HepG2 (cell line): ENCODE measurements around the gene GDA. TPM values are rescaled to one million over a fixed set of nuclear protein-coding genes. Genes with fewer than 3 reads are reported as not detected.

Experiments
- ATAC-seq: fragments of 200-7000 bp; cut with Tn5 transposase; 3 replicates; pipeline ENCODE4 v1.9.1; 2020; ENCODE audit warnings: mild to moderate bottlenecking, moderate library complexity
- BruUV-seq: library from RNA; stranded (reverse); fragments of 400-500 nt; replicated peaks from 2 replicates; lab custom pipeline; 2021; lab: Mats Ljungman, UMichigan
- CTCF ChIA-PET: fragments of 300-600 bp; formaldehyde crosslinking; extraction: SDS; loops from one replicate; lab custom pipeline; 2021; ENCODE audit warnings: low total read pairs, inconsistent platforms, low intra/inter-chr PET ratio; lab: Yijun Ruan, JAX
- POLR2A ChIA-PET: fragments of 350-600 bp; sonication (Branson Sonifier 250); formaldehyde crosslinking; loops from one replicate; lab custom pipeline; 2020; ENCODE audit warnings: antibody characterized with exemption, inconsistent platforms; lab: Yijun Ruan, JAX
- DNase-seq: peaks from one replicate; pipeline ENCODE4 v3.0.0-alpha.2; 2015; ENCODE audit warnings: low spot score
- FAIRE-seq: peaks from 3 replicates; lab custom pipeline; 2011; peaks lifted over from hg19 to GRCh38; lab: Jason Lieb, UNC
- H2AFZ ChIP-seq: one replicate; pipeline ENCODE4 v1.6.1; 2011; ENCODE audit warnings: low read length, inconsistent platforms
- H3K27ac ChIP-seq: fragments of 300-600 bp; 3 replicates; pipeline ENCODE4 v1.8.0; 2011; ENCODE audit warnings: mixed run types, mild to moderate bottlenecking, mixed read lengths, low read length, inconsistent platforms; ENCODE audit not compliant: insufficient read depth; ENCODE audit errors: extremely low read length
- H3K27me3 ChIP-seq, 2 experiments: fragments of 200-600 bp in 1 of 2; 2 replicates in 1 of 2; 3 replicates in 1 of 2; pipeline versions ENCODE4 v1.6.0 to v1.8.0; 2011; ENCODE audit warnings: low read length in 2 of 2, mild to moderate bottlenecking in 2 of 2, moderate library complexity in 2 of 2, inconsistent platforms in 1 of 2; ENCODE audit not compliant: insufficient read depth in 2 of 2, control insufficient read depth in 1 of 2
- H3K36me3 ChIP-seq, 2 experiments: fragments of 200-600 bp in 1 of 2; replicated peaks in 1 of 2; 2 replicates in 1 of 2; 3 replicates in 1 of 2; pipeline versions ENCODE4 v1.5.1 to v1.8.0; 2011; ENCODE audit warnings: low read length in 2 of 2, inconsistent platforms in 1 of 2; ENCODE audit not compliant: insufficient read depth in 2 of 2, control insufficient read depth in 1 of 2
- H3K4me1 ChIP-seq: 2 replicates; pipeline ENCODE4 v1.5.1; 2012; ENCODE audit warnings: low read length, inconsistent platforms; ENCODE audit not compliant: insufficient read depth
- H3K4me2 ChIP-seq: 2 replicates; pipeline ENCODE4 v1.6.0; 2011; ENCODE audit warnings: low read depth, low read length, inconsistent platforms
- H3K4me3 ChIP-seq, 3 experiments: fragments of 200-600 bp in 1 of 3; sonication (generic), shearing (Covaris generic) in 1 of 3; replicated peaks in 1 of 3; 2 replicates each; pipeline ENCODE4 v1.5.1; 2011 to 2016; ENCODE audit warnings: low read length in 3 of 3, inconsistent platforms in 2 of 3, low read depth in 2 of 3, mild to moderate bottlenecking in 2 of 3, control low read depth in 1 of 3, mixed read lengths in 1 of 3; ENCODE audit not compliant: insufficient read depth in 1 of 3
- H3K79me2 ChIP-seq: one replicate; pipeline ENCODE4 v1.6.1; 2011; ENCODE audit warnings: low read length, inconsistent platforms; ENCODE audit not compliant: insufficient read depth
- H3K9ac ChIP-seq: 2 replicates; pipeline ENCODE4 v1.6.0; 2011; ENCODE audit warnings: mild to moderate bottlenecking, low read depth, low read length, inconsistent platforms; ENCODE audit not compliant: insufficient read depth
- H3K9me3 ChIP-seq: 2 replicates; pipeline ENCODE4 v1.5.1; 2012; ENCODE audit warnings: mild to moderate bottlenecking, low read length
- H4K20me1 ChIP-seq: 2 replicates; pipeline ENCODE4 v1.6.0; 2011; ENCODE audit warnings: inconsistent platforms, mild to moderate bottlenecking, low read length, moderate library complexity; ENCODE audit not compliant: insufficient read depth
- BCL6 ChIP-seq: IDR thresholded peaks from 2 replicates; pipeline ENCODE4 v1.6.1; 2016; ENCODE audit warnings: missing genetic modification reagents, missing compliant biosample characterization
- ELF1 ChIP-seq: sonication (generic); formaldehyde crosslinking; IDR thresholded peaks from 2 replicates; pipeline ENCODE4 v1.4.0; 2020; ENCODE audit warnings: missing genetic modification reagents
- ELF4 ChIP-seq: sonication (generic); formaldehyde crosslinking; IDR thresholded peaks from 2 replicates; pipeline ENCODE4 v1.5.0; 2020; ENCODE audit warnings: missing genetic modification reagents, mild to moderate bottlenecking, moderate library complexity, borderline replicate concordance
- GABPA ChIP-seq, 2 experiments: IDR thresholded peaks; 2 replicates each; pipeline ENCODE4 v1.6.1; 2011 to 2016; ENCODE audit warnings: low read depth in 2 of 2, low read length in 1 of 2, missing biosample characterization in 1 of 2, missing genetic modification characterization in 1 of 2
- GPN1 ChIP-seq: sonication (generic); formaldehyde crosslinking; IDR thresholded peaks from 2 replicates; pipeline ENCODE4 v1.5.1; 2020; ENCODE audit warnings: missing genetic modification reagents, borderline replicate concordance
- KMT2B ChIP-seq: IDR thresholded peaks from 2 replicates; pipeline ENCODE4 v1.6.1; 2016; ENCODE audit warnings: missing genetic modification reagents, missing compliant biosample characterization
- ZFP82 ChIP-seq: sonication (generic); formaldehyde crosslinking; IDR thresholded peaks from 2 replicates; pipeline ENCODE4 v1.5.1; 2020; ENCODE audit warnings: mild to moderate bottlenecking, missing genetic modification reagents, borderline replicate concordance
- ZKSCAN5 ChIP-seq: sonication (generic); formaldehyde crosslinking; IDR thresholded peaks from 2 replicates; pipeline ENCODE4 v1.5.1; 2020; ENCODE audit warnings: mild to moderate bottlenecking, missing genetic modification reagents
- ZNF20 ChIP-seq: sonication (generic); formaldehyde crosslinking; IDR thresholded peaks from 2 replicates; pipeline ENCODE4 v1.4.0; 2020; ENCODE audit warnings: mild to moderate bottlenecking, moderate library complexity, missing genetic modification reagents
- ZNF660 ChIP-seq: sonication (generic); formaldehyde crosslinking; IDR thresholded peaks from 2 replicates; pipeline ENCODE4 v1.5.1; 2020; ENCODE audit warnings: mild to moderate bottlenecking, low read depth, missing genetic modification reagents, borderline replicate concordance
- ZSCAN30 ChIP-seq: sonication (generic); formaldehyde crosslinking; IDR thresholded peaks from 2 replicates; pipeline ENCODE4 v1.5.0; 2020; ENCODE audit warnings: mild to moderate bottlenecking, missing genetic modification reagents
- WGBS: methylation state at CpG from one replicate; pipeline ENCODE4 v1.1.6; 2017; ENCODE audit warnings: low lambda C conversion rate; 5-methylcytosine and 5-hydroxymethylcytosine counted together
- in situ Hi-C: cut with HindIII; loops from 2 replicates; pipeline ENCODE4 v1.10.0; 2017; ENCODE audit warnings: low pct_unique_long_range_greater_than_20kb; ENCODE audit not compliant: extremely low pct_ligation_motif_present
- intact Hi-C: fragments of 100-400 bp; cut with micrococcal nuclease; formaldehyde crosslinking; loops from one replicate; pipeline ENCODE4 v1.10.0; 2022; ENCODE audit not compliant: unreplicated experiment
- polyA plus RNA-seq, 8 experiments: library from polyadenylated mRNA; depleted of rRNA in 3 of 8; stranded (reverse) in 7 of 8; unstranded in 1 of 8; fragments of >200 nt; fragmentation: Illumina TruSeq in 4 of 8; extraction: Trizol in 4 of 8; gene quantifications; 2 replicates each; pipeline versions ENCODE4 v1.2.1 to v1.2.3, GENCODE V29; 2011 to 2016; ENCODE audit warnings: low read depth in 4 of 8, missing spikeins in 1 of 8, mixed read lengths in 1 of 8; ENCODE audit not compliant: insufficient read depth in 1 of 8
- total RNA-seq, 5 experiments: library from RNA; depleted of rRNA; stranded (reverse); fragments of >200 nt; fragmentation: Illumina TruSeq; extraction: Trizol; gene quantifications; 2 replicates each; pipeline ENCODE4 v1.2.3, GENCODE V29; 2016; ENCODE audit warnings: low read depth in 1 of 5

GDA gene
- total and polyA plus RNA-seq, 2 of the 13 experiments (the other 11 are each of a cell fraction or from before 2014, with no cell fraction given), result 0.15 to 0.99 TPM

DNA sequence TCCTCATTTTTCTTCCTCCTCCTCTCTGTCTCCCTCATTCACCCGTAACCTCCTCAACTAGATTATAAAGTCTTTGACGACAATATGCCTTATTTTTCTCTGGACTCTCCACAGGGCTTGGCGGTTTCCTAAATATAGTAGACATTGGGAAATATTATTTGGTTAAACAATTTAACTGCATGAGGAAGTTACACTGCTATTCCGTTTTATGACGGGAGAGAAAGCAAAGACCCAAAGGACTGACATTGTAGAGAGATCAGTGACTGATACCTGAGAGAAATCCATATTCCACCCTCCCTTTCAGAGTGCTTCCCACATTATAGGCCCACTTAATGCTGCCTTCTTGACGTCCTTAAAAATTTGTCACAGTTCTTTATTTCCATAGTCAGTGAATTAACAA lies 51.2 kb downstream of the GDA start:
- TF ChIP-seq KMT2B (CRISPR knock-in tag) (no peak), ZNF660 (CRISPR knock-in tag) (no peak), GABPA (IDR thresholded peaks at IDR 0.05; ENCODE audit: low read depth, low read length) (no peak), GABPA (CRISPR knock-in tag; IDR thresholded peaks at IDR 0.05; ENCODE audit: low read depth) (no peak), ZFP82 (CRISPR knock-in tag) (no peak), GPN1 (CRISPR knock-in tag) (no peak), BCL6 (CRISPR knock-in tag) (no peak), ELF4 (CRISPR knock-in tag) (no peak), ZSCAN30 (CRISPR knock-in tag) (no peak), ZNF20 (CRISPR knock-in tag) (no peak), ZKSCAN5 (no peak), ELF1 (no peak)
- ChIA-PET CTCF (no interaction called here), POLR2A (no interaction called here)
- FAIRE-seq (no peak), DNase-seq (no peak), ATAC-seq (no peak)
- no peaks in the 10 kb centered on the region for H3K9me3 ChIP-seq
- H3K36me3 ChIP-seq, result no peaks in the 10 kb centered on the region
- 76% methylated on average over 6 of the region's 6 CpGs for WGBS
- intact Hi-C loops, result no loop called here
- no peak overlapping the region for H3K4me3 ChIP-seq
- H3K9ac ChIP-seq, result no peak overlapping the region
- H3K79me2 ChIP-seq, result no peaks in the 10 kb centered on the region
- no peak overlapping the region for H2AFZ ChIP-seq
- in situ Hi-C loops, result loop anchor here (5.0 kb wide), 1 partner anchor 72 kb away; no protein-coding TSS in a partner anchor
- H3K4me2 ChIP-seq, result no peak overlapping the region
- H3K27ac ChIP-seq, result no peak overlapping the region
- H3K27me3 ChIP-seq, result no peaks in the 10 kb centered on the region
- no peaks in the 10 kb centered on the region for H3K4me1 ChIP-seq
- H4K20me1 ChIP-seq, result no peaks in the 10 kb centered on the region
- BruUV-seq, result no TSS peak
